ENCODE data around the gene JUND. TPM values are rescaled to one million over a fixed set of nuclear protein-coding genes. Genes with fewer than 3 reads are reported as not detected.

Gene JUND
- total RNA-seq, 2 experiments from 2014 or later, result 527 to 530 TPM

- peaks cover 40% of the 10 kb centered on the region for H3K4me1 Mint-ChIP-seq (ENCODE audit: low read depth)
- ChIA-PET CTCF (interaction anchor here (1.0 to 3.4 kb wide), 2 partner anchors 30 to 31 kb away, joined by 6 to 34 read pairs; no protein-coding TSS in a partner anchor), POLR2A (interaction anchor here (1.8 to 23.1 kb wide), 4 partner anchors 9 to 36 kb away, joined by 4 to 592 read pairs (median 72); partner anchors contain the start of genes IQCN, JUND and LSM4)
- no peaks in the 10 kb centered on the region for H3K27me3 Mint-ChIP-seq
- H3K36me3 Mint-ChIP-seq (ENCODE audit: low read depth), result peaks cover 62% of the 10 kb centered on the region
- H3K9me3 Mint-ChIP-seq, result no peaks in the 10 kb centered on the region
- intact Hi-C loops (cut with micrococcal nuclease), result no loop called here
- ATAC-seq, result no peak
- TF ChIP-seq CTCF (IDR thresholded peaks at IDR 0.05), result no peak
- no peak overlapping the region for H3K4me3 Mint-ChIP-seq
- H3K27ac Mint-ChIP-seq, result no peak overlapping the region
- no peak for DNase-seq
These were observed 28.2 kb upstream of the JUND start for GRCh38 chr19:18309525-18310064.

DNA sequence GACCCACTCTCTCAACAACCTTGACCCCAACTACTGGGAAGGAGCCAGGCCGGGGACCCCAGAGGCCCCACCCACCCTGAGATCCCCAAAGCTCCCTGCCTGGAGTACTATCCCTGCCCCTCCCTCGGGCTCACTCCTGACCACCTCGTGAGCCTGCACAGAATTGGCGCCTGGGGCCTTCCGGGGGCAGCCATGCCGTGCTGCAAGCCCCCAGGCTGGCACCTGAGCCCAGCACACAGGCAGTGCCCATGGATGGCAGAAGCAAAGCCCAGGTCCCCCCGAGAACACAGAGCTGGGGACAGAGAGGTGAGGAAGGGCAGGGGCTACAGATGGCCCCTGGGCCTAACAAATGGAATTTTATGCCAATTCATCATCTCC is 27.5 kb upstream of the JUND start:
- intact Hi-C loops (cut with micrococcal nuclease), result no loop called here
- peaks cover 37% of the 10 kb centered on the region for H3K4me1 Mint-ChIP-seq (ENCODE audit: low read depth)
- ATAC-seq (no peak), DNase-seq (no peak)
- H3K36me3 Mint-ChIP-seq (ENCODE audit: low read depth), result peaks cover 63% of the 10 kb centered on the region
- peak overlapping the region; percentile 11 for H3K27ac Mint-ChIP-seq
- no peak for TF ChIP-seq CTCF (IDR thresholded peaks at IDR 0.05)
- CTCF ChIA-PET, result interaction anchor here (1.5 to 3.4 kb wide), 2 partner anchors 13 to 30 kb away, joined by 4 to 34 read pairs; partner anchors contain the start of gene LSM4
- POLR2A ChIA-PET, result interaction anchor here (1.2 to 23.1 kb wide), 3 partner anchors 10 to 30 kb away, joined by 3 to 592 read pairs (median 124); partner anchors contain the start of genes JUND and LSM4
- no peaks in the 10 kb centered on the region for H3K9me3 Mint-ChIP-seq
- H3K4me3 Mint-ChIP-seq, result no peak overlapping the region
- H3K27me3 Mint-ChIP-seq, result no peaks in the 10 kb centered on the region

DNA sequence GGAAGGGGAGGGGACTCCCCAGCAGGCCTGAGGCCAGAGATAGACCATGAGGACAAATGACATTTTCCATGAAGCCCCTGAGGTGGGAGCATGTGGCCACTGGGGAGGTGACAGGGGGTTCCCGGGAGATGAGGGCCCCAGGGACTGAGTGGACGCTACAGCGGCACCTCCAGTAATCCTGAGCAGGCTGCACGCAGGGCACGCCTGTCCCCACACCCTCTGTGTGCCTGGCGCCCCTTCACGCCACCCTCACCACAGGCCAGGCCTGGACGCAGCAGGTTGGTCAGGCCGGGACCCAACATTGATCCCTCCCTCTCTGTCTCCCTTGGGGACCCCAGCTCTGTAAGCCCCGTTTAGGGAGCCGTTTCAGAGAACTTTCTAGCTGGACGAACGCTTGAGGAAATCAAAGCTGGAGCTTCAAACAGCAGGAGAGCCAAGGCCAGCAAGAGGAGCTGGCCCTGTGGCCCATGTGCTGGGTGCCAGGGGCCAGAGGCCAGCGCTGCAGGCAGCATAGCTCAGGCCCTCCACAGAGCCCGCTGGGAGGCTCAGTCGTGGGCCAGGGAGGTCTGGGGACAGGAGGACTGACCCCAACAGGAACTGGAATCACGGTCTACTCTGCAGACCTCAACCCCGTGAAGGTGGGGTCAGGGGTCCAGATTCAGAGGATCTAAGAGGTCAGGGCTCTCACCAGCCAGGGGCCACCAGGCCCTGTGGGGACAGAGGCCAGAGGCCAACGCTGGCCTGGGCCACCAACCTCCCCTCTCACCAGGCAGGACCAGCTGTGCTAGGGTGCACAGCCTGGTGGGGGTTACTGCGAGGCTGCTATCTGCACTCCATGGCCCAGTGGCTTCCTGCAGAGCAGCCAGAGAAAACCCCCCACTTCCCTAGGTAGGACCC is 26.9 kb upstream of the JUND start:
- Mint-ChIP-seq H3K4me1 (ENCODE audit: low read depth) (peaks cover 37% of the 10 kb centered on the region), H3K9me3 (no peaks in the 10 kb centered on the region), H3K27ac (peak overlapping the region; percentile 96), H3K27me3 (no peaks in the 10 kb centered on the region), H3K4me3 (no peak overlapping the region), H3K36me3 (ENCODE audit: low read depth) (peaks cover 62% of the 10 kb centered on the region)
- intact Hi-C loops (cut with micrococcal nuclease), result no loop called here
- TF ChIP-seq CTCF (IDR thresholded peaks at IDR 0.05), result no peak
- ChIA-PET CTCF (interaction anchor here (1.5 to 3.4 kb wide), 3 partner anchors 9 to 30 kb away, joined by 4 to 34 read pairs (median 11); partner anchors contain the start of gene LSM4), POLR2A (interaction anchor here (1.2 to 23.1 kb wide), 4 partner anchors 10 to 29 kb away, joined by 3 to 592 read pairs (median 65); partner anchors contain the start of genes JUND and LSM4)
- DNase-seq, result no peak
- no peak for ATAC-seq

DNA sequence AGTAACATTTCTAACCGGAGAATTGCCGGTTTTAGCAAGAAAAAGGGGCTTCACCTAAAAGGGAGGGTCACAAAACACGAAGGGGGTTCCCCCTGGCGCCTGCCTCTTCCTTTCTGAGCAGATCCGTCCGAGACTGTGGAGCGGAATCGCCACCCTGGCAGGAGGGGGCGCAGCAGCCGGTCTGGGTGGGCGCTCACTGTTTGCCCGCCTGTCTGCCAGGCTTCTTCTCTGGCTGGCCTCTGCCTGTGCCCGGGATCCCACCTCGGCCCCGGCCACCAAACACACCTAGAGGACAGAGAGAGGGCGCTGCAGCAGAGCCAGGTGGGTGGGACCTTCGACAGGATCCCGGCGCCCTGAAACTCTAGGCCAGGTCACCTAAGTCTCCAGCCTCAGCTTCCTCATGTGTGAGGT is 25.9 kb upstream of the JUND start:
- H3K27me3 Mint-ChIP-seq, result no peaks in the 10 kb centered on the region
- no peak for ATAC-seq
- no peak for TF ChIP-seq CTCF (IDR thresholded peaks at IDR 0.05)
- peaks cover 36% of the 10 kb centered on the region for H3K4me1 Mint-ChIP-seq (ENCODE audit: low read depth)
- ChIA-PET POLR2A (interaction anchor here (1.0 to 23.1 kb wide), 6 partner anchors 11 to 28 kb away, joined by 4 to 592 read pairs (median 6); partner anchors contain the start of genes JUND and LSM4), CTCF (interaction anchor here (0.8 to 3.4 kb wide), 7 partner anchors 10 to 29 kb away, joined by 4 to 34 read pairs (median 5); partner anchors contain the start of gene LSM4)
- H3K9me3 Mint-ChIP-seq, result no peaks in the 10 kb centered on the region
- peak; percentile 78 for DNase-seq
- peaks cover 55% of the 10 kb centered on the region for H3K36me3 Mint-ChIP-seq (ENCODE audit: low read depth)
- H3K4me3 Mint-ChIP-seq, result peak overlapping the region; percentile 92
- intact Hi-C loops (cut with micrococcal nuclease), result no loop called here
- H3K27ac Mint-ChIP-seq, result peak overlapping the region; percentile 96
